H9 (cell line): ENCODE measurements around the gene MEX3C. TPM values are rescaled to one million over a fixed set of nuclear protein-coding genes. Genes with fewer than 3 reads are reported as not detected.

Experiments used
- DNase-seq: peaks from one replicate; pipeline ENCODE4 v3.0.0-alpha.2; 2017
- H2AFZ ChIP-seq: one replicate; pipeline ENCODE4 v1.6.1; 2013; ENCODE audit warnings: mild to moderate bottlenecking, low read length, control low read depth, moderate library complexity
- H2AK5ac ChIP-seq: 2 replicates; pipeline ENCODE4 v1.6.1; 2013; ENCODE audit warnings: low read length, control low read depth, mixed read lengths; ENCODE audit not compliant: insufficient read length
- H2BK120ac ChIP-seq: one replicate; pipeline ENCODE4 v1.6.1; 2013; ENCODE audit warnings: low read depth, mild to moderate bottlenecking, low read length, control low read depth, inconsistent platforms; ENCODE audit not compliant: poor library complexity, severe bottlenecking
- H2BK12ac ChIP-seq: 2 replicates; pipeline ENCODE4 v1.6.1; 2013; ENCODE audit warnings: low read length, control low read depth, mixed read lengths, low read depth; ENCODE audit not compliant: insufficient read length
- H2BK15ac ChIP-seq: 2 replicates; pipeline ENCODE4 v1.6.1; 2013; ENCODE audit warnings: low read depth, low read length, control low read depth
- H2BK20ac ChIP-seq: one replicate; pipeline ENCODE4 v1.6.1; 2013; ENCODE audit warnings: low read depth, mild to moderate bottlenecking, low read length, control low read depth, inconsistent platforms; ENCODE audit not compliant: poor library complexity, severe bottlenecking
- H2BK5ac ChIP-seq: 2 replicates; pipeline ENCODE4 v1.6.1; 2013; ENCODE audit warnings: low read length, control low read depth, mixed read lengths; ENCODE audit not compliant: insufficient read length
- H3K14ac ChIP-seq: 2 replicates; pipeline ENCODE4 v1.6.1; 2013; ENCODE audit warnings: low read length, control low read depth; ENCODE audit not compliant: insufficient read depth
- H3K18ac ChIP-seq: 2 replicates; pipeline ENCODE4 v1.6.1; 2013; ENCODE audit warnings: low read depth, mild to moderate bottlenecking, mixed read lengths, low read length, control low read depth; ENCODE audit not compliant: insufficient read length
- H3K23ac ChIP-seq: 2 replicates; pipeline ENCODE4 v1.6.1; 2013; ENCODE audit warnings: low read length, control low read depth, mixed read lengths, low read depth; ENCODE audit not compliant: insufficient read length
- H3K23me2 ChIP-seq: 2 replicates; pipeline ENCODE4 v1.6.1; 2013; ENCODE audit warnings: low read depth, mild to moderate bottlenecking, mixed read lengths, low read length, control low read depth; ENCODE audit not compliant: insufficient read length, poor library complexity, severe bottlenecking
- H3K27ac ChIP-seq: 2 replicates; pipeline ENCODE4 v1.5.1; 2013; ENCODE audit warnings: low read length, control low read depth, mixed read lengths, low read depth; ENCODE audit not compliant: insufficient read length
- H3K27me3 ChIP-seq: 2 replicates; pipeline ENCODE4 v1.6.1; 2013; ENCODE audit warnings: low read length, control low read depth, inconsistent platforms; ENCODE audit not compliant: insufficient read depth
- H3K4ac ChIP-seq: 2 replicates; pipeline ENCODE4 v1.6.1; 2013; ENCODE audit warnings: low read depth, mild to moderate bottlenecking, control low read depth, inconsistent platforms, low read length, moderate library complexity
- H3K4me1 ChIP-seq: 2 replicates; pipeline ENCODE4 v1.6.1; 2013; ENCODE audit warnings: low read length, control low read depth, inconsistent platforms; ENCODE audit not compliant: insufficient read depth
- H3K4me2 ChIP-seq: 2 replicates; pipeline ENCODE4 v1.6.1; 2013; ENCODE audit warnings: low read length, control low read depth, mixed read lengths; ENCODE audit not compliant: insufficient read length, insufficient read depth
- H3K56ac ChIP-seq: 2 replicates; pipeline ENCODE4 v1.6.1; 2013; ENCODE audit warnings: low read depth, mild to moderate bottlenecking, mixed read lengths, low read length, control low read depth; ENCODE audit not compliant: insufficient read length
- H3K79me1 ChIP-seq: 2 replicates; pipeline ENCODE4 v1.6.1; 2013; ENCODE audit warnings: low read depth, mild to moderate bottlenecking, moderate library complexity, low read length, control low read depth, inconsistent platforms; ENCODE audit not compliant: insufficient read depth, poor library complexity, severe bottlenecking
- H3K79me2 ChIP-seq: 2 replicates; pipeline ENCODE4 v1.6.1; 2013; ENCODE audit warnings: low read length, control low read depth, inconsistent platforms; ENCODE audit not compliant: insufficient read depth
- H3K9ac ChIP-seq: 2 replicates; pipeline ENCODE4 v1.6.1; 2013; ENCODE audit warnings: low read length, control low read depth, mixed read lengths; ENCODE audit not compliant: insufficient read length; ENCODE audit errors: extremely low read depth
- H3K9me3 ChIP-seq: one replicate; pipeline ENCODE4 v1.6.1; 2013; ENCODE audit warnings: low read depth, low read length, inconsistent platforms; ENCODE audit not compliant: control insufficient read depth
- H3T11ph ChIP-seq: one replicate; pipeline ENCODE4 v1.6.1; 2013; ENCODE audit warnings: mild to moderate bottlenecking, low read length, control low read depth, inconsistent platforms
- H4K20me1 ChIP-seq: one replicate; pipeline ENCODE4 v1.6.1; 2013; ENCODE audit not compliant: control insufficient read depth, insufficient read length, insufficient read depth
- H4K5ac ChIP-seq: 2 replicates; pipeline ENCODE4 v1.6.1; 2013; ENCODE audit warnings: low read depth, mild to moderate bottlenecking, mixed read lengths, low read length, control low read depth; ENCODE audit not compliant: insufficient read length
- H4K8ac ChIP-seq: replicated peaks from 2 replicates; pipeline ENCODE4 v1.6.1; 2013; ENCODE audit warnings: low read length, control low read depth, mixed read lengths, low read depth; ENCODE audit not compliant: insufficient read length
- H4K91ac ChIP-seq: 2 replicates; pipeline ENCODE4 v1.6.1; 2013; ENCODE audit warnings: low read depth, mild to moderate bottlenecking, moderate library complexity, mixed read lengths, low read length, control low read depth; ENCODE audit not compliant: insufficient read length
- H3K27ac Mint-ChIP-seq, 3 experiments: 2 replicates in 2 of 3; 3 replicates in 1 of 3; pipeline ENCODE4 v1.8.0; 2020 to 2021; ENCODE audit warnings: mixed read lengths in 3 of 3, mild to moderate bottlenecking in 1 of 3, moderate library complexity in 1 of 3
- H3K27me3 Mint-ChIP-seq: 2 replicates; pipeline ENCODE4 v1.8.0; 2021; ENCODE audit warnings: low read depth, mild to moderate bottlenecking, moderate library complexity, mixed read lengths
- H3K36me3 Mint-ChIP-seq, 3 experiments: 2 replicates in 2 of 3; 3 replicates in 1 of 3; pipeline ENCODE4 v1.8.0; 2020 to 2021; ENCODE audit warnings: low read depth in 3 of 3, mixed read lengths in 3 of 3; ENCODE audit not compliant: insufficient read depth in 1 of 3
- H3K4me1 Mint-ChIP-seq, 2 experiments: 2 replicates each; pipeline ENCODE4 v1.8.0; 2020; ENCODE audit warnings: mixed read lengths in 2 of 2
- H3K4me3 Mint-ChIP-seq, 2 experiments: 2 replicates in 1 of 2; 3 replicates in 1 of 2; pipeline ENCODE4 v1.8.0; 2020 to 2021; ENCODE audit warnings: mild to moderate bottlenecking in 2 of 2, mixed read lengths in 2 of 2, moderate library complexity in 1 of 2
- H3K9me3 Mint-ChIP-seq, 2 experiments: 2 replicates in 1 of 2; 3 replicates in 1 of 2; pipeline ENCODE4 v1.8.0; 2020; ENCODE audit warnings: mild to moderate bottlenecking in 2 of 2, mixed read lengths in 2 of 2, moderate library complexity in 1 of 2
- CTCF ChIP-seq: fragments of 200-600 bp; sonication (generic); conservative IDR thresholded peaks from 3 replicates; pipeline ENCODE4 v1.8.0; 2021; ENCODE audit warnings: antibody characterized with exemption, mild to moderate bottlenecking
- WGBS: extraction: QIAGEN DNeasy Blood & Tissue Kit; methylation state at CpG from one replicate; pipeline ENCODE4 v1.1.7; 2013; ENCODE audit warnings: missing lambda C conversion rate, low lambda C conversion rate, mixed read lengths; ENCODE audit not compliant: insufficient read length; ENCODE audit errors: extremely low coverage; 5-methylcytosine and 5-hydroxymethylcytosine counted together
- total RNA-seq: library from RNA; stranded (reverse); gene quantifications from 2 replicates; pipeline ENCODE4 v1.2.1, GENCODE V29; 2021

Gene MEX3C
- total RNA-seq, 1 experiment from 2014 or later: 98.1 TPM

GRCh38 chr18:51226587-51227350, 29.3 kb upstream of the MEX3C start:
- no peak overlapping the region for H3K56ac ChIP-seq
- H4K8ac ChIP-seq: no peak overlapping the region
- TF ChIP-seq CTCF: no peak
- no peaks in the 10 kb centered on the region for H3K23me2 ChIP-seq
- H3K36me3 Mint-ChIP-seq: no peaks in the 10 kb centered on the region
- H2BK20ac ChIP-seq: no peak overlapping the region
- H3K9ac ChIP-seq: no peak overlapping the region
- H3K4ac ChIP-seq: no peak overlapping the region
- H2BK120ac ChIP-seq: no peak overlapping the region
- H4K91ac ChIP-seq: no peak overlapping the region
- WGBS: no CpG with 5 or more reads among the region's 4 CpGs
- H3K79me1 ChIP-seq: no peaks in the 10 kb centered on the region
- no peak overlapping the region for H3K18ac ChIP-seq
- H2BK15ac ChIP-seq: no peak overlapping the region
- no peak overlapping the region for H3T11ph ChIP-seq
- H2AK5ac ChIP-seq: no peak overlapping the region
- no peak overlapping the region for H2BK5ac ChIP-seq
- H2BK12ac ChIP-seq: no peak overlapping the region
- no peaks in the 10 kb centered on the region for H3K27me3 ChIP-seq
- H3K9me3 Mint-ChIP-seq: no peaks in the 10 kb centered on the region
- no peak overlapping the region for H2AFZ ChIP-seq
- H4K20me1 ChIP-seq: no peaks in the 10 kb centered on the region
- H3K23ac ChIP-seq: no peak overlapping the region
- no peak for DNase-seq
- H3K27ac Mint-ChIP-seq: no peak overlapping the region; a peak in 1 of 7 replicates
- no peaks in the 10 kb centered on the region for H3K9me3 ChIP-seq
- no peak overlapping the region for H3K4me3 Mint-ChIP-seq
- no peaks in the 10 kb centered on the region; the same call in 1 of the 2 replicates for H3K27me3 Mint-ChIP-seq
- H3K4me2 ChIP-seq: no peak overlapping the region
- no peak overlapping the region for H4K5ac ChIP-seq
- H3K79me2 ChIP-seq: no peaks in the 10 kb centered on the region
- no peaks in the 10 kb centered on the region for H3K4me1 ChIP-seq
- H3K27ac ChIP-seq: no peak overlapping the region
- H3K14ac ChIP-seq: no peak overlapping the region
- H3K4me1 Mint-ChIP-seq: peaks cover 4% of the 10 kb centered on the region in 2 experiments
